Ishikawa (cell line): ENCODE measurements around the gene PLEK2.

ENCODE experiments used
- CEBPB ChIP-seq: IDR thresholded peaks from 2 replicates; pipeline ENCODE4 v1.6.1; 2012
- CREB1 ChIP-seq: IDR thresholded peaks from 2 replicates; pipeline ENCODE4 v1.6.1; 2012; ENCODE audit warnings: low read depth
- EP300 ChIP-seq: IDR thresholded peaks from 2 replicates; pipeline ENCODE4 v1.6.1; 2012; ENCODE audit warnings: borderline replicate concordance
- FOXM1 ChIP-seq: IDR thresholded peaks from 2 replicates; pipeline ENCODE4 v1.6.1; 2012; ENCODE audit warnings: low read depth, borderline replicate concordance
- RAD21 ChIP-seq: IDR thresholded peaks from 2 replicates; pipeline ENCODE4 v1.6.1; 2012; ENCODE audit warnings: low read depth
- REST ChIP-seq: IDR thresholded peaks from 2 replicates; pipeline ENCODE4 v1.6.1; 2012; ENCODE audit warnings: low read depth, mild to moderate bottlenecking
- TEAD4 ChIP-seq: IDR thresholded peaks from 2 replicates; pipeline ENCODE4 v1.6.1; 2012
- USF1 ChIP-seq: IDR thresholded peaks from 2 replicates; pipeline ENCODE4 v1.6.1; 2012

GRCh38 chr14:67392123-67392522, 19.8 kb downstream of the PLEK2 start:
- TF ChIP-seq RAD21 (no peak), FOXM1 (no peak), REST (no peak), EP300 (no peak), USF1 (no peak), CEBPB (no peak), CREB1 (no peak), TEAD4 (no peak)
